Hematopoietic multipotent progenitor cell treated with erythropoietin and hydrocortisone succinate and interleukin-3 and kit ligand, for 4 days (in vitro differentiated cells): ENCODE results near the gene RHBDF2.
"Not testable (repeated sequence)": the region's sequence is repeated elsewhere in the genome, so short reads cannot be mapped to it uniquely, and the experiment has no call there.

ENCODE experiments used
- DNase-seq: peaks from one replicate; pipeline ENCODE4 v3.0.0-alpha.2; 2015

RHBDF2 gene

DNA sequence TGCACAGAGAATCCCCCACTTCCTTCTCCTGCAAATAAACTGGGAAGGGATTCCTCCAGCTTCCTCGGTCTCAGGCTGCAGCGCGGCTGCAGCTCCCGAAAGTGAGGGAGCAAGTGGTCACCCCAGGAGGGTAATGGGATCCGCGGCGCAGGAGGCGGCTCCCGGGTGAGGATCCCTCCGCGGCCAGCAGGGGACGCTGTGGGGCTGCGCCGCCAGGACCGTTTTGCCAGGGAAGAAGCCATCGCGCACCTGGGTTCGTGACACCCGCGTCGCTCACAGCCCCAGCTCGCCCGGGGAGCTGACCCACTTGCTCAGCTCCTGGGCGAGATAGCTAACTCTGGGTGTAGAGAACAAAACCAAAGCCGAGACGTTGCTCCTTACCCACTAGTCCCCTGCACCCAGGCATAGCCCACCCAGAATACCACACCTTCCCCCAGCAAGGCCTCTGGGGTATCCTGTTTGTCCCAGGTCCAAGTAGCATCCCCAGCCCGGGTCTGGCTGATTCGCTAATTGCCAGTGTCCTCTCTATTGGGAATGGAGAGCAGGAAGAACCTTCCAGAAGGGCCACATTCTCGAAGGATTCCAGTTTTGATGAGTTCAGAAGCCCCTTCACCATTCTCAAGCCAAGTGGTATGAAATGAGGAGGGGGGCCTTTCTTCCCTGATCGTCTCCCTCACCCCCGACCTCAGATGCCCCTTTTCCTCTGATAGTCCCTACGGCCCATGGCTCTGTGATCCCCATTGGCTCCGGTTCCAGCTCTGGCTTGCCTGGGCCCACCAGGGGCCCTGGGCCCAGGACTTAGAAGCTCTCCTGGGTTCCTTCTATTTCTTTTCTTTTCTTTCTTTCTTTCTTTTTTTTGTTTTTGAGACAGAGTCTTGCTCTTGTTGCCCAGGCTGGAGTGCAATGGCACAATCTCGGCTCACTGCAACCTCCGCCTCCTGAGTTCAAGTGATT is 22.1 kb upstream of the RHBDF2 start:
- peak; percentile 77 for DNase-seq

DNA sequence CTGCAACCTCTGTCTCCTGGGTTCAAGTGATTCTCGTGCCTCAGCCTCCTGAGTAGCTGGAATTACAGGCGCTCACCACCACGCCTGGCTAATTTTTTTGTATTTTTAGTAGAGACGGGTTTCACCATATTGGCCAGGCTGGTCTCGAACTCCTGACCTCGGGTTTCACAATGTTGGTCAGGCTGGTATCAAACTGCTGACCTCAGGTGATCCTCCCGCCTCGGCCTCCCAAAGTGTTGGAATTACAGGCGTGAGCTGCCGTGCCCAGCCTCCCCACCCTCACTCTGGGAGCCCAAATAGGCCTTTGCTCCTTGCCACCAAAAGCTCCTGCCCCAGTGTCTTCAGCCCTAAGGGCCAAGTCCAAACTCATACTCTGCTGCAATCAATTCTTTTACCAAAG is 20.5 kb upstream of the RHBDF2 start:
- DNase-seq = not testable (repeated sequence)

- DNase-seq = no peak
Measured at GRCh38 chr17:76521262-76521661, 20.0 kb upstream of the RHBDF2 start.

DNA sequence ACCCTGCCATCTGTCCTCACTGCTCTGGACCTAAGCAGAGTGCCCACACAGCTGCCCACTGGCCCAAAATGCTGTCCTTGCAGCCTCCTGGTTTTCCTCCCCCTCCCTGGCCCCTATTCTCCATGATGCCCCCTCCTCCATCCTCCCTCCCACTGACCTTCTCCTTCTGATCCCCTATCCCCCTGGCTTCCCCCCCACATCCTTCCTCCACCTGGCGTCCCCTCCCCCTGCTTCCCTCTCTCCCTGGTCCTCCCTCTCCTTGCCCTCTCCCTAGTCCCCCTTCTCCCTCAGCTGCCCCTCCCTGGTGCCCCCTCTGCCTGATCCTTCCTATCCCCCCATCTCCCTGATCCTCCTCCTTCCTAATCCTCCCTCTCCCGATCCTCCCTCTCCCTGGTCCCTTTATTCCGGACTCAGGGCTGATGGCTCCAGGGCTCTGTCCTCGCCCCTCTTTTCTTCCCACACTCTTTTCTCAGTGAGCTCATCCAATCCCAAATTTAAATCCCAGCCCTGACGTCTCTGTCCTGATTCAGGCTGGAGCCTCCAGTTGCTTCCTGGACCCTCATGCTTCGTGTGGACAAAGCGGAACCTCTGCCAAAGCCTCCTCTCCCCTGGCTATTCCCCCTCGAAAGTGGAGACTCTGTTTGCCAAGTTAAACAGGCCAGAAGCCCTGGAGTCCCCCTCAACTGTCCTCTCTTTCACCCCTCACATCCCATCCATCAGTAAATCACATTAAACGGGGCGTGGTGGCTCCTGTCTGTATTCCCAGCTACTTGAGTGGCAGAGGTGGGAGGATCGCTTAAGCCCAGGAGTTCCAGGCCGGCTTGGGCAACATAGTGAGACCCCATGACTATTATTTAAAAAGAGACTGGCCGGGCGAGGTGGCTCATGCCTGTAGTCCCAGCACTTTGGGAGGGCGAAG is 18.1 kb upstream of the RHBDF2 start:
- DNase-seq = no peak

DNA sequence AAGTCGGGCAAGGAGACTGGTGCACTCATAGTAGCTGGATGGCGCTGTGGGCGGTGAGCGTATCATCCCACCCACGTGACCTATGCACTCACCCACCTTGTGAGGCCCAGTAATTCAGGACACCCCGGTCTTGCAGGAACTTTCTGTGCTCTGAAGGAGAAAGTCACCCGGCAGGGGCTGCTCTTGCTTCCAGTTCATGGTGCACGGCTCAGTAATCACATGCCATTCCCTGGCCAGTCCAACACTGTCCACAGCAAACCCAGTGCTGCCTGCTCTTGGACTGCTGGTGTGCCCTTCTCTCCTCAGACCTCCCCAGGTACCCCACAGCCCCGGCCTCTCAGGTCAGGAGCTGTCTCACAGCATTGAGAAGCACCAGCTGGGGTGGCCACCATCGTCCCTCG is 16.4 kb upstream of the RHBDF2 start:
- no peak for DNase-seq

DNA sequence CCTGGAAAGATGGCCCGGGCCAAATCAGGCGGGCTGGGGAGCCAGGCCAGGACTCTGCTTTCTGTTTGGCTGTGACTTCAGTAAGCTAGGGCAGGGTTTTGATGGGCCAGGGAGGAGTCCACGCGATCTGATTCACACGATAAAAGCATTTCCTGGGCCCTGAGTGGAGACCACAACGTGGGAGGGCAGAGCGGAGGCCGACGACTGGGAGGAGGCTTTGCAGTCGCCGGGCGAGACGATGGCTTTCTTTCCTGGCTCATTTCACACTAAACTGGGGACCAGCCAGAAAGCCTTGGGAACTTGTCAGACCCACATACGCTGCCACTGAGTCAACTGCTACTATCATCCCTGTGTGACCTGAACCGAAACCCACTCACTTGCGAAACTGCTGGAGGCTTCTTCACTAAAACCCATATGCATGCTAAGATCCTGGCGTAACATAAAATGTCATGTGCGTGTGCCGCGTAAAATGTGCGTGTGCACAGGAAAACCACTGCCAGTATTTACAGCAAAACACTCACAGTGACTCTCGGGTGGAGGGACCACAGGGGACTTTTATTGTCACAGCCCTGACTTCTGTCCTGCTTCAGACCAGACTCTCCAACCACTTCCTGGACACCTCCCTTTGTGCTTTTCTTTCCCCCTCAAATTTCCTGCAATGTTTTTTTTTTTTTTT is 14.2 kb upstream of the RHBDF2 start:
- peak; percentile 74 for DNase-seq

DNA sequence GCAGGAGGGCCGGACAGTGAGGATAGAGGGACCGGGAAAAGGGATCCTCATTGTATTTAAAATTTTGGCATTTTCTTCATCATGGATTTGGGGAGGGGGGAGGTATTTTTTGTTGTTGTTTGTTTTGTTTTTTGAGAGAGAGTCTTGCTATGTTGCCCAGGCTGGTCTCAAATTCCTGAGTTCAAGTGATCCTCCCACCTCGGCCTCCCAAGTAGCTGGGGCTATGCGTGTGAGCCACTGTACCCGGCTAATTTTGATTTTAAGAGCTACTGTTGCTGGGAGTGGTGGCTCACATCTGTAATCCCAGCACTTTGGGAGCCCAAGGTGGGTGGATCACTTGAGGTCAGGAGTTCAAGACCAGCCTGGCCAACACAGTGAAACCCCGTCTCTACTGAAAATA is 13.1 kb upstream of the RHBDF2 start:
- DNase-seq = not testable (repeated sequence)

- DNase-seq = no peak
Measured at GRCh38 chr17:76513306-76513692, 12.1 kb upstream of the RHBDF2 start.

DNA sequence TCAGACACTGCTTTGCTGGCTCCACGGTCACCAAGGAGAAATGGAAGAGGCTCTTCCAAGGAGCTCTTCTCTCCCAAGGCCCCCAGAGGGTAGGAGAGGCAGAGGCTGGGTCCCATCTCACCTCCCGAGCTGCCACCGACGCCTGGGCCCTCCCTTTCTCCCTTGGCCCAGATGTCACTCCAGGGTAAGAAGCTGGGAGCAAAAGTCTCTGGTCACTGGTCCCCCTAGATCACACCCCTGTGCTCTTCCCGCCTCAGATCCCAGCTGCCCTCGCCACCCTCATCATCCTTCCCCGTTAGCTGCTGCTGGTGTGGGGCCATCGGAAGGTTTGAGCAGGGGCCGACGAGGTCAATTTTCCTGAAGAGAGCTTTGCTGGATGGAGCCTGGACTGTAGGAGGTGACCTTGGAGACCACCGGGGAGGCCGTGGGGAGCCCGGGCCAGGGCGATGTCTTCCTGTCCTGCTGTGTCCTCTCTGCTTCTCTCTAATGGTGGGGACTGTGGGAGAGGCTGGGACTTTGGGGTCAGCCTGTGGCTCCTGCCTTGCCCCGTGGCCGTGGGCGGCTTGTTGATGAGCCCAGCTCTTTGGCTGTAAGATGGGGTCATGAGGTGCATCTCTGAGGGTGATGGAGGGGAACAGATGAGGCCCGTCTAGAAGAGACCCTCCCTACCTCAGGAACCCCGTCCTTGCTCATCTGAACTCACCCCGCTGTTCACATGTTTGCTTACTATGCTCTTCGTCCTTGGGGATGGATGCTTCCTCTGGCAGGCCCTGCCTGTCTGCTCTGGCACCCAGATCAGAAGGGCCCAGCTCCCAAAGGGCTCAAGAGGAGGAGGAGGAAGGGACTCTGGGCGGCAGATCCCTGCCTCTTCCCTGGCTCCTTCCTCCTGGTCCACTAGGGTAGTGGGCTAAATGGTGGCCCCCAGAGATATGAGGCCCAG is 11.4 kb upstream of the RHBDF2 start:
- no peak for DNase-seq

GRCh38 chr17:76511668-76512365 is 10.6 kb upstream of the RHBDF2 start:
- DNase-seq = peak; percentile 47

- DNase-seq = no peak
Measured at GRCh38 chr17:76510831-76511244, 9.6 kb upstream of the RHBDF2 start.

DNA sequence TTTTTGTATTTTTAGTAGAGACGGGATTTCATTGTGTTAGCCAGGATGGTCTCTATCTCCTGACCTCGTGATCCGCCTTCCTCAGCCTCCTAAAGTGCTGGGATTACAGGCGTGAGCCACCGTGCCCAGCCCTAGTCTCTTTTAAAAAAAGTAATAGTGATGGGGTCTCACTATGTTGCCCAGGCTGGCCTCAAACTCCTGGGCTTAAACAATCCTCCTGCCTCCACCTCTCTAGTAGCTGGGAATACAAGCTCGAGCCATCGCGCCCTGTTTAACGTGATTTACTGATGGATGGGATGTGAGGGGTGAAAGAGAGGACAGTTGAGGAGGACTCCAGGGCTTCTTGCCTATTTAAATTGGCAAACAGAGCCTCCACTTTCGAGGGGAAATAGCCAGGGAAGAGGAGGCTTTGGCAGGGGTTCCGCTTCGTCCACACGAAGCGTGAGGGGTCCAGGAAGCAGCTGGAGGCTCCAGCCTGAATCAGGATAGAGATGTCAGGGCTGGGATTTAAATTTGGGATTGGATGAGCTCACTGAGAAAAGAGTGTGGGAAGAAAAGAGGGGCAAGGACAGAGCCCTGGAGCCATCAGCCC is 7.3 kb upstream of the RHBDF2 start:
- not testable (repeated sequence) for DNase-seq

- peak; percentile 86 for DNase-seq
Measured at GRCh38 chr17:76506408-76507345, 5.5 kb upstream of the RHBDF2 start.

GRCh38 chr17:76504117-76504516 is 2.9 kb upstream of the RHBDF2 start:
- DNase-seq = peak; percentile 70

DNA sequence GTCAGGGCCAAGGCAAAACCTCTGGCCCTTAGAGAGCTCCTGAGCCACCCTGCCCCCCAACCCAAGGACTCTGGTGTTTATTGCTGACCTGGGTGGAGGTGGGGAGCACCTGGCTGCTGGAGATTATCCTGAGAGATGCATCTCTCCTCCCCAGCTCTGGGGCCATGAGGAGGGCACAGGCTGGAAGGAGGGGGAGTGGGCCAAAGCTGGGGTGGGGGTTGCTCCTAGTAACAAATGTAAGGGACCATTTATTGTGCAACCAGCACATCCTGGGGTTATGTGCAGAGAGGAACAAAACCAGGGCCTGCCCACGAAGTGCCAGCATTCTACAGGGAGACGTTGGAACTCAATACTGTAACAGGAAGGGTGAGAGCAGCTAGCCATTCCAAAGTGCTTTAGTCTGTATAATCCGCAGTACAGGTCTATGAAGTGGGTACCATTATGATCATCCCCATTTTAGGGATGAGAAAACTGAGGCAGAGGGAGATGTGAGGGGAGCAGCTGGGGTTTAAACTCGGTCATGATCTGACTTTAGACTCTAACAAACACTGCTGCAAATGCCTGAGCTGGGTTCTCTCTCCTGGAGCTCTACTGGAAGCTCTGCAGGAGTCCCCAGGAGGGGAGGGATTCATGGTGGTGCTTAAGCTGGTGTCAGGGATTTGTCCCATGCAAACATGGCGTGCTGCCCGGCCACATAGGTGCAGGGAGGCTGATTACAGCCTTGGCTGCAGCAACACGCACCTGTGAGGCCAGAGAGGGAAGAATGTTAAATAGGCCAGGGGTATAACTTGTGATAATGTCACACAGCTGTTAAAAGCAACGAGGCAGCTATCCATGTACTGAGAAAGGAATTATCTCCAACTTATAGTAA is 1.4 kb upstream of the RHBDF2 start:
- no peak for DNase-seq

- no peak for DNase-seq
Measured at GRCh38 chr17:76501827-76502307, 644 bp upstream of the RHBDF2 start.

GRCh38 chr17:76500747-76501017 is 541 bp downstream of the RHBDF2 start:
- no peak for DNase-seq

GRCh38 chr17:76500074-76500746 is 1.0 kb downstream of the RHBDF2 start:
- DNase-seq = no peak
